AG04449 (cell line): ENCODE results near the gene TBC1D10A.

ENCODE experiments used
- CTCF ChIA-PET: fragments of 350-600 bp; formaldehyde crosslinking; extraction: SDS; loops from one replicate; lab custom pipeline; 2021; ENCODE audit warnings: antibody characterized with exemption; lab: Yijun Ruan, JAX
- POLR2A ChIA-PET: fragments of 400-600, 350-600 bp; formaldehyde crosslinking; extraction: SDS; loops from one replicate; lab custom pipeline; 2020; ENCODE audit warnings: antibody characterized with exemption, inconsistent platforms; lab: Yijun Ruan, JAX
- DNase-seq: peaks from one replicate; pipeline ENCODE4 v3.0.0-alpha.2; 2010; ENCODE audit warnings: low read depth, low spot score
- H3K4me3 ChIP-seq: 2 replicates; pipeline ENCODE4 v1.5.1; 2011; ENCODE audit warnings: low read depth, mild to moderate bottlenecking, control low read depth, low read length
- CTCF ChIP-seq: IDR thresholded peaks from one replicate; pipeline ENCODE4 v1.5.1; 2011; ENCODE audit warnings: mild to moderate bottlenecking, moderate library complexity, low read length, control low read depth, inconsistent platforms; ENCODE audit not compliant: insufficient read depth; ENCODE audit errors: missing control alignments

Gene TBC1D10A

GRCh38 chr22:30301995-30302809 is 24.5 kb downstream of the TBC1D10A start:
- ChIA-PET POLR2A (interaction anchor here (0.5 to 1.3 kb wide), 5 partner anchors 8 to 139 kb away, joined by 3 to 4 read pairs (median 3); partner anchors contain the start of gene TBC1D10A), CTCF (interaction anchor here (1.0 to 9.9 kb wide), 3 partner anchors 9 to 16 kb away, joined by 3 to 79 read pairs (median 4); partner anchors contain the start of gene CASTOR1)
- no peak for DNase-seq
- no peak for TF ChIP-seq CTCF
- no peak overlapping the region for H3K4me3 ChIP-seq

GRCh38 chr22:30299322-30299721 is 27.4 kb downstream of the TBC1D10A start:
- DNase-seq: no peak
- POLR2A ChIA-PET: no interaction called here
- no peak overlapping the region for H3K4me3 ChIP-seq
- no peak for TF ChIP-seq CTCF
- CTCF ChIA-PET: interaction anchor here (9.9 kb wide), 1 partner anchor 10 kb away, joined by 79 read pairs; the partner anchor contains the start of gene CASTOR1

GRCh38 chr22:30297991-30298701 is 28.6 kb downstream of the TBC1D10A start:
- ChIA-PET CTCF (interaction anchor here (0.9 to 9.9 kb wide), 2 partner anchors 9 to 12 kb away, joined by 3 to 79 read pairs; partner anchors contain the start of gene CASTOR1), POLR2A (no interaction called here)
- H3K4me3 ChIP-seq: no peak overlapping the region
- no peak for TF ChIP-seq CTCF
- DNase-seq: no peak

GRCh38 chr22:30297276-30297990 is 29.3 kb downstream of the TBC1D10A start:
- H3K4me3 ChIP-seq: no peak overlapping the region
- no peak for TF ChIP-seq CTCF
- DNase-seq: no peak
- POLR2A ChIA-PET: no interaction called here
- CTCF ChIA-PET: interaction anchor here (0.9 to 9.9 kb wide), 2 partner anchors 8 to 13 kb away, joined by 3 to 79 read pairs; partner anchors contain the start of gene CASTOR1

GRCh38 chr22:30296833-30297232 is 29.9 kb downstream of the TBC1D10A start:
- no peak for DNase-seq
- no peak for TF ChIP-seq CTCF
- no peak overlapping the region for H3K4me3 ChIP-seq
- POLR2A ChIA-PET: no interaction called here
- CTCF ChIA-PET: interaction anchor here (9.9 kb wide), 1 partner anchor 7 kb away, joined by 79 read pairs; the partner anchor contains the start of gene CASTOR1
